HUES6 (cell line): ENCODE measurements around the gene SPTLC3.

Experiments
- H3K27ac ChIP-seq: 2 replicates; pipeline ENCODE4 v1.7.0; 2013; ENCODE audit warnings: low read depth, mild to moderate bottlenecking, low read length, inconsistent platforms
- H3K27me3 ChIP-seq: 2 replicates; pipeline ENCODE4 v1.6.1; 2013; ENCODE audit warnings: low read length; ENCODE audit not compliant: control insufficient read depth, insufficient read depth
- H3K36me3 ChIP-seq: 2 replicates; pipeline ENCODE4 v1.6.1; 2013; ENCODE audit warnings: low read length; ENCODE audit not compliant: control insufficient read depth, insufficient read depth
- H3K4me1 ChIP-seq: 2 replicates; pipeline ENCODE4 v1.6.1; 2013; ENCODE audit warnings: low read length; ENCODE audit not compliant: control insufficient read depth, insufficient read depth
- H3K4me3 ChIP-seq: 2 replicates; pipeline ENCODE4 v1.5.1; 2013; ENCODE audit warnings: low read depth, low read length
- H3K9ac ChIP-seq: one replicate; pipeline ENCODE4 v1.6.1; 2013; ENCODE audit warnings: mild to moderate bottlenecking, low read length
- H3K9me3 ChIP-seq: 2 replicates; pipeline ENCODE4 v1.6.1; 2013; ENCODE audit warnings: low read depth, low read length; ENCODE audit not compliant: control insufficient read depth, insufficient read depth

Gene SPTLC3

GRCh38 chr20:13017235-13017634 is 8.5 kb downstream of the SPTLC3 start:
- Histone ChIP-seq H3K4me1 (peaks cover 8% of the 10 kb centered on the region), H3K27ac (no peak overlapping the region), H3K27me3 (no peaks in the 10 kb centered on the region), H3K9me3 (peaks cover 17% of the 10 kb centered on the region), H3K4me3 (no peak overlapping the region), H3K36me3 (no peaks in the 10 kb centered on the region), H3K9ac (no peak overlapping the region)

DNA sequence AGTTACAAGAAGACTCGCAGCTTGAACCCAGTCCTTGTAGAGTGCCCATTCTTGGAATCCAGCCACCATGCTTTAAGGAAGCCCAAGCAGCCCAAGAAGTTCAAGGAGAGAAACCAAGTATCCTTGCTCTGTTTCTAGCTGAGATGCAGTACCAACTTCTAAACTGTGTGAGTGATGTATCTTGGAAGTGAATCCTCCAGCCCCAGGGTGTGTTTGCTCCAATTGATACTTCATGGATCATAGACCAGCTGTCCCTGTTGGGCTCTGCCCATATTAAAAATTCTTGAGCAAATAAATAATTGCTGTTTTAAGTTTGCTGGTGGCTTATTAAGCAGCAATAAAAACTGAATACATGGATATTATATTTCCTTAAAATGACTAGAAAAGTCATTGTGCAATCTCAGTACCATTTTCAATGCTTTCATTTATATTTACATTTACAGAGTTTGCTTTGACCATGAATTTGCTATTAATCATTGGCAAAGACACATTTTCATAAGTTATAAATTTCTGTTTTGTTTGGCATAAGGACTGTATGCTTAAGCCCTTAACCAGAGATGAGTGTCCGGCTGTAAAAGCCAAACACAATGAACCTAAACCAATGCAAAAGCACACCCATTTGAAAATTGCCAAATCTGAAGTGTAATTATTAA is 9.2 kb downstream of the SPTLC3 start:
- H3K27me3 ChIP-seq, result no peaks in the 10 kb centered on the region
- H3K9ac ChIP-seq, result no peak overlapping the region
- no peak overlapping the region for H3K27ac ChIP-seq
- no peak overlapping the region for H3K4me3 ChIP-seq
- peaks cover 2% of the 10 kb centered on the region for H3K4me1 ChIP-seq
- peaks cover 24% of the 10 kb centered on the region for H3K9me3 ChIP-seq
- no peaks in the 10 kb centered on the region for H3K36me3 ChIP-seq

GRCh38 chr20:13021205-13021970 is 12.6 kb downstream of the SPTLC3 start:
- Histone ChIP-seq H3K4me1 (no peaks in the 10 kb centered on the region), H3K4me3 (no peak overlapping the region), H3K9me3 (peaks cover 27% of the 10 kb centered on the region), H3K27ac (no peak overlapping the region), H3K36me3 (no peaks in the 10 kb centered on the region), H3K9ac (no peak overlapping the region), H3K27me3 (no peaks in the 10 kb centered on the region)

DNA sequence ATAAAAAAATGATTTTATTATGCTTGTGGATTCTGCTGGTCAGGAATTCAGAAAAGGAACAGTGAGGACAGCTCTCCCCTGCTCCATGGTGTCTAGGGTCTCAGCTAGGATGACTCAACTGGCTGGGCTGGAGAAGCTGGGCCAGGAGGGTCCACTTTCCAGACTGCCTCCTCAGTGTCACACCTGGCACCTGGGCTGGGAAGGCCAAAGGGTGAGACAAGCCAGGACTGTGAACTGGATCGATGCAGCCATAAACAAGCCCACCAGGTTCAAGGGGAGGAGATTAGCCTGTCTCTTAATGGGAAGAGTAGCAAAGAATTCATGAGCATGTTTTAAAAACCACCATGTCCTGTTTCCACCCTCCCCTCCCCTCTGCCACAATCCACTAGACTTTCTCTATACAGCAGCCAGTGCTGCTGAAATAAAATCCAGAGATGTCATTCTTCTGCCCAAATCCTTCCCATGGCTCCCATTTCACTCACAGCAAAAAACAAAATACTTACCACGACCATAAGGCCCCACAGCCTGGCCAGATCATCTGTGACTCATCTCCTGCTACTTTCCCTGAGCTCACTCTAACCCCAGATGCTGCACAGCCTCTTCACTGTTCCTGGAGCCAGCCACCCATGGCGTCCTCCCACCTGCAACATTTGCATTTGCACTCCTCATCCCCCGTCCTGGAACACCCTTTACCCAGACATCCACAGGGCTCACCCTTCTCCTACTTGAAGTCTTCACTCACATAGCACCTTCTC is 13.8 kb downstream of the SPTLC3 start:
- H3K9ac ChIP-seq, result no peak overlapping the region
- H3K27ac ChIP-seq, result no peak overlapping the region
- H3K4me3 ChIP-seq, result no peak overlapping the region
- H3K36me3 ChIP-seq, result no peaks in the 10 kb centered on the region
- H3K4me1 ChIP-seq, result no peaks in the 10 kb centered on the region
- H3K27me3 ChIP-seq, result no peaks in the 10 kb centered on the region
- H3K9me3 ChIP-seq, result peaks cover 27% of the 10 kb centered on the region

GRCh38 chr20:13024596-13024995 is 15.8 kb downstream of the SPTLC3 start:
- H3K9ac ChIP-seq, result no peak overlapping the region
- no peak overlapping the region for H3K4me3 ChIP-seq
- no peak overlapping the region for H3K27ac ChIP-seq
- no peaks in the 10 kb centered on the region for H3K27me3 ChIP-seq
- H3K36me3 ChIP-seq, result no peaks in the 10 kb centered on the region
- peaks cover 27% of the 10 kb centered on the region for H3K9me3 ChIP-seq
- H3K4me1 ChIP-seq, result peaks cover 3% of the 10 kb centered on the region; the same call in 1 of the 2 replicates

- Histone ChIP-seq H3K4me3 (no peak overlapping the region), H3K36me3 (no peaks in the 10 kb centered on the region), H3K9me3 (peaks cover 27% of the 10 kb centered on the region), H3K27me3 (no peaks in the 10 kb centered on the region), H3K27ac (no peak overlapping the region), H3K4me1 (peaks cover 9% of the 10 kb centered on the region), H3K9ac (no peak overlapping the region)
Observed at GRCh38 chr20:13025181-13025580, 16.4 kb downstream of the SPTLC3 start.

- peaks cover 17% of the 10 kb centered on the region for H3K4me1 ChIP-seq
- H3K9ac ChIP-seq, result no peak overlapping the region
Observed at GRCh38 chr20:13028001-13028400, 19.2 kb downstream of the SPTLC3 start.

DNA sequence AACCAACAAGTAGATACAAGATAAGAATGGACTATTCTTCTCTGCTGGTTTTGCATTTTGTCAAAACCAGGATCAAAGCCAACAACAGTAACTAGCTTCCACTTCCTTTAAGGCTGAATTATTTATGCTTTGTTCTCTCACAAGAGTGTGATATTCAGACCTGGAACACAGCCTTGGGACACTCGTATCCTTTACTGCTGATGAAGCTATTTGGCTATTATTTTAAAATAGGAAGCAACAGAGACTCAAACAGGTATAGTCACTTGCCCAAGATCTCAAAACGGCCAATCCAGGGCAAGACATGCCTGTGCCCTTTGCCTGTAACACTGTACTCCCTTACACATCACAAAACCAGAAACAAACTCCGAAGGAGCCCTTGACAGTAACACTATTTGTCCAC is 19.9 kb downstream of the SPTLC3 start:
- Histone ChIP-seq H3K36me3 (no peaks in the 10 kb centered on the region), H3K27ac (no peak overlapping the region), H3K9ac (no peak overlapping the region), H3K4me1 (peaks cover 17% of the 10 kb centered on the region), H3K9me3 (no peaks in the 10 kb centered on the region), H3K27me3 (no peaks in the 10 kb centered on the region), H3K4me3 (no peak overlapping the region)

More at GRCh38 chr20:13028001-13028400, 19.2 kb downstream of the SPTLC3 start:
- Histone ChIP-seq H3K9me3 (peaks cover 2% of the 10 kb centered on the region; the same call in 1 of the 2 replicates), H3K27ac (no peak overlapping the region), H3K4me3 (no peak overlapping the region), H3K27me3 (no peaks in the 10 kb centered on the region), H3K36me3 (no peaks in the 10 kb centered on the region)

DNA sequence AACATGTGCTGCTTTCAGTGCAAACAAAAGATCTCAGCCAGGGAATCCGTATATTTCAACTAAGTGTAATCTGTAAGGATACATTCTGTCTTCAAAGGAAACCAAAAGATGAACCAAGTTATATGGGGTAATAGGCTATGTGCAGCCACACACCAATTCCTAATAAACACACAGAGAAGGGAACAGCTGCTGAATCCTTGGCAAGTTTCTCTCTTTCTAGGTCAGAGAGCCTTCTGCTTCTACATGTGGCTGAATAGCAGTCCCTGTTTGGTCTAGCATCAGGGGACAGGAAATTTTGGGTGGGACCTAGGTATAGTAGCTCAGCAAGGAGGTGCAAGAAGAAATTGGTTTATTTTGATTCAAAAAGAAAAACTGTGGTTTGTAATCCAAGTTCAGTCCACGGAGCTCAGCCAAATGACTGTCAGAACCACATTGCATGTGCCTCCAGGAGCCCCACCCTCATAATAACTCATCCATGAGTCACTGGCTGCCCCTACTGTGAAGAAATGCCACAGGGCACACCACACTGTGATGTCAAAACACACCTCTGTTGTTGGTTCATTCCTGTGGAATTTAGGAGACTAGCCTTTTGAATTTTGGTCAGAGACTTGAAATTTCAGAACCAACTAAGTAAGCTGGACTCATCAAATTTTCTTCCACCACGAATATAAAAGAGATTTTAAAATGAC is 21.1 kb downstream of the SPTLC3 start:
- H3K4me1 ChIP-seq, result peaks cover 17% of the 10 kb centered on the region
- no peaks in the 10 kb centered on the region for H3K27me3 ChIP-seq
- peak overlapping the region; percentile 16; the same call in 1 of the 2 replicates for H3K4me3 ChIP-seq
- H3K9ac ChIP-seq, result peak overlapping the region; percentile 60
- H3K36me3 ChIP-seq, result no peaks in the 10 kb centered on the region
- peak overlapping the region; percentile 49; the same call in 1 of the 2 replicates for H3K27ac ChIP-seq
- H3K9me3 ChIP-seq, result no peaks in the 10 kb centered on the region

- Histone ChIP-seq H3K9ac (no peak overlapping the region), H3K4me1 (peaks cover 17% of the 10 kb centered on the region), H3K9me3 (no peaks in the 10 kb centered on the region), H3K4me3 (no peak overlapping the region), H3K27ac (no peak overlapping the region), H3K36me3 (no peaks in the 10 kb centered on the region), H3K27me3 (no peaks in the 10 kb centered on the region)
Observed at GRCh38 chr20:13031751-13032150, 23.0 kb downstream of the SPTLC3 start.
